Smooth muscle cell of the brain vasculature (primary cell): ENCODE measurements around the gene GPR62.
"Not testable (repeated sequence)": the region's sequence is repeated elsewhere in the genome, so short reads cannot be mapped to it uniquely, and the experiment has no call there.

Experiments
- DNase-seq: peaks from one replicate; pipeline ENCODE4 v3.0.0-alpha.2; 2012; ENCODE audit warnings: low read depth, low spot score

The GPR62 gene

GRCh38 chr3:51955175-51955892 lies at the start of gene GPR62:
GPR62 (plus strand) TSS chr3:51955381; CDS start chr3:51955653, 272 bp downstream.
- DNase-seq = no peak

GRCh38 chr3:51908026-51908425 lies 47.2 kb upstream of the GPR62 start:
- DNase-seq = no peak

GRCh38 chr3:51916418-51916817 lies 38.8 kb upstream of the GPR62 start:
- DNase-seq = no peak

GRCh38 chr3:51921081-51921578 lies 34.1 kb upstream of the GPR62 start:
- DNase-seq = no peak

GRCh38 chr3:51927061-51927977 lies 27.9 kb upstream of the GPR62 start:
- DNase-seq = no peak

GRCh38 chr3:51928438-51928837 lies 26.7 kb upstream of the GPR62 start:
- DNase-seq = no peak

GRCh38 chr3:51928981-51929380 lies 26.2 kb upstream of the GPR62 start:
- DNase-seq = not testable (repeated sequence)

GRCh38 chr3:51929420-51930003 lies 25.7 kb upstream of the GPR62 start:
- no peak for DNase-seq

GRCh38 chr3:51930439-51930838 lies 24.7 kb upstream of the GPR62 start:
- no peak for DNase-seq

GRCh38 chr3:51931756-51932155 lies 23.4 kb upstream of the GPR62 start:
- DNase-seq = no peak

- no peak for DNase-seq
Measured at GRCh38 chr3:51932471-51933370, 22.5 kb upstream of the GPR62 start.

GRCh38 chr3:51933471-51934138 lies 21.6 kb upstream of the GPR62 start:
- no peak for DNase-seq

- no peak for DNase-seq
Measured at GRCh38 chr3:51934139-51934850, 20.9 kb upstream of the GPR62 start.

GRCh38 chr3:51934991-51935885 lies 19.9 kb upstream of the GPR62 start:
- DNase-seq = no peak

GRCh38 chr3:51935886-51936755 lies 19.1 kb upstream of the GPR62 start:
- no peak for DNase-seq

GRCh38 chr3:51937014-51937413 lies 18.2 kb upstream of the GPR62 start:
- DNase-seq = no peak

- DNase-seq = no peak
Measured at GRCh38 chr3:51937611-51938450, 17.4 kb upstream of the GPR62 start.
